Measurements from ENCODE around the gene CFAP119.

The CFAP119 gene

DNA sequence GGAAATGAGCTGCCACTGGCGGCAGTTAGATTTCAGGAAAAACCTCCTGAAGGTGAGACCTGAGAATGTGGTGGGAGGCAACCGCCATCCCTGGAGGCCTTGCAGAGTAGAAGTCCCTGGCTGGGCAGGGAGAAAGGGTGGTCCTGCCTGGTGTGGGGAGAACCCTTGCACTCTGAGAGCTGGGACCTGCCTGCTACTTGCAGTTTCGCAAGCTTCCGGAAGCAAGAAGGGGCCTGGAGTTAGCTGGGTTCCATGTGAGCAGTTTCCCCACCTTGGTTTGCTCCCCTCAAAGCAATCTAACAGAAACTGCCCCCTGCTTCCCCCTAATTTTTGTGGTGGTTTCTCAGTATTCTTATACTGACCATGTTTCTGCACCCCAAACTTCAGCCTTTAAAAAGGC is 18.7 kb upstream of the CFAP119 start:
- DNase-seq: no peak

DNA sequence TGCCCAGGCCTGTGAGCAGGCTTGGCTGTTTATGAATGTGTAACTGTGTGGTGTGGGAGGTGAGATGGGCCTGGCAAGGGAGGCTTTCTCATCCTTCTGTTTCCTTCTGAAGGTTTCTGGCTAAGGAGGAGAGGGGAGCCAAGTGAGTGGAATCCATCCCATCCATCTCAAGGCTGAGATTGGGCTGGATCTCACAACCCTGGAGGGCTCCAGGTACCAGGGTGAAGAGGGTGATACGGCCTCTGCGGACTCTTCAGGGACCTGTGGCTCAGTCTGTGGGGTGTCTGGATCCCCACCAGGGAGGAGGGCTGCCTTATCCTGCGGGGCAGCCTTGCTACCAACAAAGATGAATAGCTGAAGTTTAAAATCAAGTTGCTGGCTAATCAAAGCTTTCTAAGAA is 18.2 kb upstream of the CFAP119 start:
- DNase-seq: no peak

DNA sequence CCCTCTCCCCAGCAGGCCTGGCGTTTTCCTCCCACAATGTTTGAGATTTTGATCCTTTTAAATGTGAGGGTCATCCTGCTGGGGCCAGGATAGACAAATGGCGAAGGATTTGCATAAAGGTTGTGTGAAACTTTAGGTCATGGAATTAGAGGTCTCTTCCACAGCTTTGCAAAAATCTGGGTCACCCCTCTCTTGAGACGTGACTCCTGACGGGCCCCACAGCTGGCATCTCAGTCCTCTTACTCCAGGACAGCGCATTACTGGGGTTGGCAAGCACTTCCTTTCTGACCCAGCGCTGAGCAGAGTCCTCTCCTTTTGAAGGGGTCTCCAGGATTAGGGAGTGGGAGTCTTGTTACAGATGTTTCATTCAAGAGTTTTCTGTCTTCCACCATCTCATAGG is 17.7 kb upstream of the CFAP119 start:
- no peak for DNase-seq

DNA sequence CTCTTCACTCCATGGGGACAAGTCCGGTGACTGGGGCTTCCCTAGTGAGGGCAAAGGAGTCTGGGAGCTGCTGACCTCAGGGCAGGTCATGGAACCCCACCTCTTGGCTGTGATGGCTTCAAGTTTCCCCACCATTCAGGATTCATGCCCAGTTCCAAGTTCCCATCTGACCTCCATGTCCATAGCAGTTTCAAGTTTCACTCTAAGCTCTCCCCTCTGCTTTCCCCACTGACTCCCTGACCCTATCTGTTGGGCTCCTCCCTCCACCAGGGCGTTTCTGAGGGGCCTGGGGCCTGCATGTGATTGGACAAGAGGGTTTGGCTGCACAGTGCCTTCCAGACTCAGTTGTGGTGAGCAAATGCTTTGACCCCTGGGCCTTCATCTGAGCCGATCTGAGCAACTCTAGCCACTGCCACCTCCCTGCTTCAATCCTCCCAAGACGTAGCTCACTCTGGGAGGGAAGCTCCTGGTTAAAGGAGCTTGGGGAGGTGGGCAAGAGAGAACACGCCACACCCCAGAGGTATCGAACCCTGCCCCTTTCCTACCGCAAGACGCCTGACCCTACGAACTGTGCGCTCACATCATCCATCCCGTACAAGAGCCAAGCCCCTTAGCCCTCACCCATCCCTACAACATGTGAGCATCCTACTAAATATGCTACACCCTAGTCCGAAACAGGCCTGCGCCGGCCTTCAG is 16.8 kb upstream of the CFAP119 start:
- DNase-seq: no peak

DNA sequence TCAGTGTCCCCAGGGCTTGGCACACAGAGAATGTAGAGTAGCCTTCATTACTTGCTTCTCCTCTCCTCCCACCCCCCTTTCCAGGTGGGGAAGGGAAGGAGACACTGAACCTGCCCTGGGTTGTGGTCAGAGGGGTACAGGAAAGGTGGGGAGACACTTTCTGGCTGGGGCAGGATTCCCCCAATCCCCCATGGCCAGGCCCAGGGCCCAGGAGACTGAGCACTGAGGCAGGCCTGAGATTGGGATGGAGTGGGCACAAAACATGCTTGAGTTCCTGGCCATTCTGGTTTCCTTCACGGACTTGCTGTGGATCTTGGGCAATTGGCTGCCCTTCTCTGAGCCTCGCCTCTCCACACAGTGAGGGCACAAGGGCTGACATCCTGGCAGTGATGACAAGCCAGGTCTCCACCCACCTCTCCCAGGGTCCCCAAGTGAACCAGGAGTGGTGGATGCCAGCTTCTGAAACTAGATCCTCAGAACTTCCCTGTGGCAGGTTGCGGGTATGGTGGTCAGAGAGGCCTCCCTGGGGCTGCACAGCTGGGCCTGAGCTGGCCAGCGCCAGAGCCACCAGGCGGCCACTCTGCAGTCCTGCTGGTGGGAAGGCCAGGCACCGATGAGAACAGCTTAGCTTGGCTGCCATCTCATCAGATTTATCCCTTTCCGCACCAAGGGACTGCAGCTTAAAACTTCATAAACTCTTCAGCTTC is 15.9 kb upstream of the CFAP119 start:
- no peak for DNase-seq

DNA sequence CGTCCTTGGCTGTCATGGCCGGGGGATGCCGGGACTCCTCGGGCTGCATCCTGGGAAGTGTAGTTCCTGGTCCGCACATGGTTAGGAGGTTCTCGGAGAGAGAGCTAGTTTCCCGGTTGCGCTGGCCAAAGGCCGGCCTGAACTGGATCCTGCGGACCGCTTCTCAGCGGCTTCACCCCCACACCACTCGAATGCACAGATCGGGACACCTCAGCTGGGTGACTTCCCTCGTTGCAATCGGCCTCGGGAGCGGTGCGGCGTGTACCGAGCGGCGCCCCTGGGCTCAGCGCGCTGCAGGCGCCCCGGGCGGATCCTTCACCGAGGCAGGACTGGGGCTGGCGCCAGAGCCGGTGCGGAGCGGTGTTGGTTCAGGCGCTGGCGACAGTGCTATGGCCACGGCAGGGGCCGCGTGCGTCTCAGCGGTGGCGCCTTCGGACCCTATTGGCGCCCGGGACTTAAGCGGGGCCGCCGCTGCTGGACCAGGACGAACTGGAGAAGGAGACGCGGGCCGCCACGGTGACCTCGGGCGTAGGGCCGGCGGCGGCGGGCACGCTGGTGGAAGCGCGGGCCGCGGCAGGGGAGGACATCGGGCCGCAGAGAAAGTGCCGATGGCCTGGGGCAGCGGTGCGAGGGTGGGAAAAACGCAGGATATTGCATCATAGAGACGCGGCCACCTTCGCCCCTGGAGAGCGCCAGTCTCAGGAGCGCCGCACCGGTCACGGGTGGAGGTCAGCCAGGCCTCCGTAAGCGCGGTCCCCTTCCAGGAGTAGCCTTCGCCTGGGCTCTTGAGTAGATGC is 13.7 kb upstream of the CFAP119 start:
- peak; percentile 10 to 11 for DNase-seq

DNA sequence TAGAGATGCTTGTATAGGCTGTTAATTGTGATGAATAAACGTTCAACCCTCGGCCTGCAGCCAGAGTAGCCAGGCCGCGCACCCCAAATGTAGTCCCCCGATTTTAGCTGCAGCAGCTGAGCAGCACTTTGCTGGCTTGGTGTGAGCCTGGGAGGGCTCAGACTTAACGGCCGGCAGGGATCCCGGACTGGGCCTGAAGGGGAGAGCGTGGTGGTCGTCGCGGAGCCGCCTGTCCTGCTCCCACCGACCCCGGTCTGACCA is 13.2 kb upstream of the CFAP119 start:
- no peak for DNase-seq

DNA sequence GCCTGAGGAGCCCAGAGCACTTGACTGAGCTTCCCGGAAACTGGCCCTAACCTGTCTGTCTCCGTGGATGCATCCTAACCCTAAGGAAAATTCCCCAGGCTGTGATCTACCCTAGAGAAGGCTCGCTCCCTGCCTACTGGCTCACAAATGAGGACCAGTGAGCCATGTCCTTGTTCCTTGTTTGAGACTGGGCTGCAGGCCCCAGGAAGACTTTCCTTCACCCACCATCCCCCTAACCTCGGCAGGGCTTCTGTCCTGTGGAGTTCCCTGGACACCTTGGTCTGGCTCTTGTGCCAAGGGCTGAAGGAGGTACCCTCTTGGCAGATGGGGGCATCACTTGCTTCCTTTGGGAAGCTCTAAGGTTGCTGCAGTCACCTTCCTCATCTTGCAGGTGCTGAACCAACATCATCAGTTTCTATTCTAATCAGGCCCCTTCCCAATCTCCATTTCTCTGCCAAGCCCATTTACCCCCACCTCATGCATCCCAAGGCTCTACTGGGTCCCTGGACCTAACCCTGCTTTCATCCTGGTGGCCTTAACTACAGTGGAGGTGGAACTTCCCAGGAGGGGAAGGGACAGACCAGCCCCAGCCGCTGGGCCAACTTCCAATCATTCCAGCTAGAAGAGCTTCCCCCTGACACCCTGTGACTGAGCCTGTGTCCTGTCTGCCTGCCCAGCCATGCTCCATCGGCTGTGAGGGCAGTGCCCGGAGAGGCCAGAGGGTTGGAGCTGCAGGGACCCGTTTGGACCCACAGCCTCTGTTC is 12.7 kb upstream of the CFAP119 start:
- DNase-seq: no peak

DNA sequence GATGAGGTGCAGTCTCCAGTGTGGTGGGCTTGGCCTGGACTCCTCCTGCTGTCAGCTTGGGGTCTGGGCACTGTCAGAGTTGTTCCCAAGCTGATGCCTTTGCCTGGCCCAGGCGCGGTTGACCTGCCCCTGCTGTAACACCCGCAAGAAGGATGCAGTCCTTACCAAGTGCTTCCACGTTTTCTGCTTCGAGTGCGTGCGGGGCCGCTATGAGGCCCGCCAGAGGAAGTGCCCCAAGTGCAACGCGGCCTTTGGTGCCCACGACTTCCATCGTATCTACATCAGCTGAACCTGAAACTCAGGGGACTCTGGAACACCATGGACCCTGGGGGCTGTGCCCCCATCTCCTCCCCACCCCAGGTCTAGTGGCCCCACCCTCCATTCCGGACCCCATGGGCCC is 12.0 kb upstream of the CFAP119 start:
- no peak for DNase-seq

DNA sequence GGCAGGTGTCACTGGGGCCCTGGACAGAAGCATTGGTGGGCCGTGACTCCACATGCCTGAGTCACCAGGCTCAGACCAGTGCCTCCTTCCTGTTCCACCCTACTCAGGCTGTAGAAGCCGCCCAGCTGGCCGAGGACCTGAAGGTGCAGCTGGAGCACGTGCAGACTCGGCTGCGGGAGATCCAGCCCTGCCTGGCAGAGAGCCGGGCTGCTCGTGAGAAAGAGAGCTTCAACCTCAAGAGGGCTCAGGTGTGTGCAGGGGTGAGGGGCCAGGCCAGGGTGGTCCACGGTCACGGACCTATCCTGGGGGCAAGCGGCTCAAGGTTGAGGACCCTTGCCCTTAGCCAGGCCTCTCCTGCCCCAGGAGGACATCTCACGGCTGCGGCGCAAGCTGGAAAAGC is 9.9 kb upstream of the CFAP119 start:
- DNase-seq: no peak

DNA sequence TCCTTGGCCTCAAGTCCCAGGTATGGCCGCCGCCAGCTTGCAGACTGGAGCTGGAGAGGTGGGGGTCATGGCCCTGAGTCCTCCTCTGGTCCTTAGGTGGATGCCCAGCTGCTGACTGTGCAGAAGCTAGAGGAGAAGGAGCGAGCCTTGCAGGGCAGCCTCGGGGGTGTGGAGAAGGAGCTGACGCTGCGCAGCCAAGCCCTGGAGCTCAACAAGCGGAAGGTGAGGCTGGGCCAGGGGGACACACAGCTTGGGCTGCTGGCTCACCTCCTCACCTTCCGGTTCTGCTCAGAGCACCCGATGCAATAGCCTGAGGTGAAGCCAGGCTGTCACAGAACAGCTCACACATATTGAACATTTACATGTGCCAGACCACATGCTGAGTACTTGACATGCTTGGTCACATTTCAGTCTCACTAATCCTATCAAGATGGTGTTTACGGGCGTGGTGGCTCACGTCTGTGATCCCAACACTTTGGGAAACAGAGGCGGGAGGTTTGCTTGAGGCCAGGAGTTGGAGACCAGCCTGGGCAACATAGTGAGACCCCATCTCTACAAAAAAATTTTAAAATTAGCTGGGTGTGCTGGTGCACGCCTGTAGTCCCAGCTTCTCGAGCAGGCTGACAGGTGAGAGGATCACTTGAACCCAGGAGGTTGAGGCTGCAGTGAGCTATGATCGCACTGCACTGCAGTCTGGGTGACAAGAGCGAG is 7.7 kb upstream of the CFAP119 start:
- DNase-seq: no peak

DNA sequence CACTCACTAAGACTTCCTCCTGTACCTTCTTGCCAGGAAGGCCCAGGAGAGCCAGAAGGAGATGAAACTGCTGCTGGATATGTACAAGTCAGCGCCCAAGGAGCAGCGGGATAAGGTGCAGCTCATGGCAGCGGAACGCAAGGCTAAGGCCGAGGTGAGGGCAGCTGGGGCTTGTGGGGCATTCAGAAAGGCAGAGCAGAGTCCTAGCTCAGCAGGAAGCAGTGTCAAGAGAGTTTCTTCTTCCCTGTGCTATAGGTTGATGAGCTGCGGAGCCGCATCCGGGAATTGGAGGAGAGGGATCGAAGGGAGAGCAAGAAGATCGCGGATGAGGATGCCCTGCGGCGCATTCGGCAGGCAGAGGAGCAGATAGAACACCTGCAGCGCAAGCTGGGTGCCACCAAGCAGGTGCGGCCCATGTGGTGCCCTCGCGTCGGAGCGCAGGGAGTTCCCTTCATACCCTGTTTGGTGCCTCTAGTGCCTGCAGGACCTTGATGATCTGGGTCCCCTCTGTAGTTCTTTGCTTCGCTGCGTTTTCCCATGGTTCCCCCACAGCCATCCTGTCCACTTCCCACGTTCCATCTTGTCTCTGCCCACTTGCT is 6.8 kb upstream of the CFAP119 start:
- no peak for DNase-seq

DNA sequence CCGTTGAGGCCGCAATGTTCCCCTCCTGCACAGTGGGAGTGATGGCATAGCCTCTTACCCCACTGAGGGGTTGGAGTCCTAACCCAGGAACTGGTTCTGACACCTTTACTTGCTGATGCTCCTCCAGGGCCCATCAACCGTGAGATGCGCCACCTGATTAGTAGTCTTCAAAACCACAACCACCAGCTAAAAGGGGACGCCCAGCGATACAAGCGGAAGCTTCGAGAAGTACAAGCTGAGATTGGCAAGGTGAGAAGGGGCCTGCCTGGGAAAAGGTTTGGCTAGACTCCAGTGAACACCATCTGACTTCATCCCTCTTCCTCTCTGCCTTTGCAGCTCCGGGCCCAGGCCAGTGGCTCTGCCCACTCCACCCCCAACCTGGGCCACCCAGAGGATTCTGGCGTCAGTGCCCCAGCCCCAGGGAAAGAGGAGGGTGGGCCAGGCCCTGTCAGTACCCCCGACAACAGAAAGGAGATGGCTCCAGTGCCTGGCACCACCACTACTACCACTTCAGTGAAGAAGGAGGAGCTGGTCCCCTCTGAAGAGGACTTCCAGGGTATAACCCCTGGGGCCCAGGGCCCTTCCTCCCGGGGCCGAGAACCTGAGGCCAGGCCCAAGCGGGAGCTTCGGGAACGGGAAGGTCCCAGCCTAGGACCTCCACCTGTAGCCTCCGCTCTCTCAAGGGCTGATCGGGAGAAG is 6.1 kb upstream of the CFAP119 start:
- DNase-seq: no peak

DNA sequence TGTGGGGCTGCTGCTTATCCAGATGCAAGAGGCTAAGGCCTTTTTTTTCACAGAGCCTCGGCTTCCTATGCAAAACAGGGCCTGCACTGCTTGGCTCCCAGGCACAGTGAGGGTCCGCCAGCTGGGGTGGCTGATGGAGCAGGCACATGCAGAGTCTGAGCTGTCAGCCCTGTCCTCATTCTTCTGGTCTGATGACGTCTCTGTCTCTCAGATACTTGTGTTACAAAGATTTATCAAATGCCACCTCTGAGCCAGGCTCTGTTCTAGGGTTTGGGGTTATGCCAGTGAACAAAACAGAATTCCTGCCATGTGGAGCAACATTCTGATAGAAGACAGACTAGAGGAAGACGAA is 5.0 kb upstream of the CFAP119 start:
- no peak for DNase-seq

DNA sequence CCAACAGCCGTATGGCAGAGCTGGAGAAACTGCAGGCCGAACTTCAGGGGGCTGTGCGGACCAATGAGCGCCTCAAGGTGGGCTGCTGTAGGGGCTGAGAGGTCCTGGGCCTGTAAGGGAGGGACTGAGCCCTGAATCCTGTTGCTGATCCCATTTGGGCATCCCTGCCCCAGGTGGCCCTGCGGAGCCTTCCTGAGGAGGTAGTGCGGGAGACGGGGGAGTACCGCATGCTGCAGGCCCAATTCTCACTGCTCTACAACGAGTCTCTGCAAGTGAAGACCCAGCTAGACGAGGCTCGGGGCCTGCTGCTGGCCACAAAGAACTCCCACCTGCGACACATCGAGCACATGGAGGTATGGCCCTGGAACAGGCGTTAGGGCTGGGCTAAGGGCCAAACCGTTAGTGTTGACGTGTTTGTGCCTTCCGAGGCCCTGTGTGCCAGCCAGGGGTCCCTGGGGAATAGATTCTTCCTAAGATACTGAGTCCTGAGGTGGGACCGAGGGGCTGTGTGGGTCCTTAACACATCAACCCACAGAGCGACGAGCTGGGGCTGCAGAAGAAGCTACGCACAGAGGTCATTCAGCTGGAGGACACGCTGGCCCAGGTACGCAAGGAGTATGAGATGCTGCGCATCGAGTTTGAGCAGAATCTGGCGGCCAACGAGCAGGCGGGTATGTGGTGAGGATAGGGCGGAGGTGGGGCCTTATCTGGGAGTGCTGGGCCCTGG is 4.5 kb upstream of the CFAP119 start:
- no peak for DNase-seq

DNA sequence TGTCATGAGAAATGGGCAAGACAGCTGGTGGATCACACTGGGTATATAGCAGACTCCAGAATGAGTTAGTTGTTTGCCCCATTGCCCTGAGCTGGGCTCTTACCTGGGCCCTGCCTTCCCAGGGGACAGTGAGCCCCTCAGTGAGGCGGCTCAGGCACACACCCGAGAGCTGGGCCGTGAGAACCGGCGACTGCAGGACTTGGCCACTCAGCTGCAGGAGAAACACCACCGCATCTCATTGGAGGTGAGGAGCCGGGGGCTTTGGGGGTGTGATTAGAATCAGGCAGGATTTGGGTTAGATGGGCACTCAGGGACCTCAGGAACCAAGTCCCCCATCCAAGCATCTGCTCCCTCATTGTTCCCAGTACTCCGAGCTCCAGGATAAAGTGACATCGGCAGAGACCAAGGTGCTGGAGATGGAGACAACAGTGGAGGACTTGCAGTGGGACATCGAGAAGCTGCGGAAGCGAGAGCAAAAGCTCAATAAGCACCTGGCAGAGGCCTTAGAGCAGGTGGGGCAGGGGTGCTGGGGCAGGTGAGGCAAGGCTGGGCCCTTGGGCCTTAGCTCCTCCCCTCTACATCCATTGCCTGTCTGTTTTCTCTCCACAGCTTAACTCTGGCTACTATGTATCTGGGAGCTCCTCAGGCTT is 3.1 kb upstream of the CFAP119 start:
- no peak for DNase-seq

DNA sequence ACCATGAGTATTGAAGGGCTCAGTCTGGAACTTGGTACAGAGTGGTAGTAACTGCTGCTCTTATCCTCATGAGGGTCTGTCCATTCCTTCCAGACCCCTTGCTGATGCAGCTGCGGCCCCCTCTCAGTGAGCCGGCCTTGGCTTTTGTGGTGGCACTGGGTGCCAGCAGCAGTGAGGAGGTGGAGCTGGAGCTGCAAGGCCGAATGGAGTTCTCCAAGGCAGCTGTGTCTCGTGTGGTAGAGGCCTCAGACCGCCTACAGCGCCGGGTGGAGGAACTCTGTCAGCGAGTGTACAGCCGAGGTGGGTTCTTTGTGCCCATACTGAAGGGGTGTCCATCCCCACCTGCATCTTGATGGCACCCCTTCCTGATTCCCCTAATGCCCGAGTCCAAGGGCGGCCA is 2.2 kb upstream of the CFAP119 start:
- DNase-seq: no peak

DNA sequence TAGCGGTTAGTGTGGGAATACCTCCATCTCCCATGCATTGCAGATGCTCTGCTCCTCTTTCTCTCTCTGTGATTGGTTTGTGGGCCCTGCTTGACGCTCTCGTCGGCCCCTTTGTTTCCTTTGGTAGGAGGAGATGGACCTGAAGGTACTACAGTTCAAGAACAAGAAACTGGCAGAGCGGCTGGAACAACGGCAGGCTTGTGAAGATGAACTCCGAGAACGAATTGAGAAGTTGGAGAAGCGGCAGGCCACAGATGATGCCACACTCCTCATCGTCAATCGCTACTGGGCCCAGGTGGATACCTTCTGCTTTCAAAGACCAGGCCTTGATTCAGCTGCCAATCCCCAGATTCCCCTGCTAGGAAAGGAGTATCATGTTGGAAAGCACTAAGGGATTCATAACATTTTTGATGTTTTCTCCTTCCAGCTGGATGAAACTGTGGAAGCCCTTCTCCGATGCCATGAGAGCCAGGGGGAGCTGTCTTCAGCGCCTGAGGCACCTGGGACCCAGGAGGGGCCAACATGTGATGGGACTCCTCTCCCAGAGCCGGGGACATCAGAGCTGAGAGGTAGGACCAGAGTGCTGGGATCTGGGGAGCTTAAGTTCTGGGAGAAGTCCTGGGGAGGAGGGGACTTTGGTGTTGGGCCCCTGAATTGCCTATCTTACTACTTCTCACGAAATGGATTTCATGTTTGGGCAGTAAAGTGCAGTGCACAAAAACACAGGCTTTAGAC is 1.3 kb upstream of the CFAP119 start:
- no peak for DNase-seq

DNA sequence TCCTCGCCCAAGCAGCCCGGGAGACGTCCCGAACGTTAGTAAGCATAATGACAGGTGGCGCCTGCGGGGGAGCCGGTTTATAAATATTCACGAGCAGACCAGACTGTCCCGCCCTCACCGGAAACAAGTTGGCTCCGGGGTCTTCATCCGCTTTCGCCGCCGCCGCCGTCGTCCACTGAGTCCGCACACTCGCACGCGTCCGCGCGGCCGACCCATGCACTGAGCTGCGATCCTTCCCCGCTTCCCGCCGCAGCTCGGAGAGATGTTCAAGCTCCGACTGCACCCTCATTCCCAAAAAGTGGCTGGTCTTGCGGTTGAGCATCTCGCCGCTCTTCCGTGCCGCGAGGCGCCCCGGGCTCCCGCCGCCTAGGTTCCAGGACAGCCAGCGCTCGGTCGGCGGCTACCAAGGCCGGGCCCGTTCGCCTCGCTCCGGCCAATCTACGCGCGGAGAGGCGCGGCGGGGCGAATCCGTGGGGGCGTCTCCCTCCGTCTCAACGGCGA is 385 bp downstream of the CFAP119 start:
- DNase-seq: no peak
